Gastrocnemius medialis (tissue), 4 donors: Measurements from ENCODE around the gene COL6A3.

Experiments
- POLR2A ChIP-seq, 2 donors: fragments of 450-650 bp; IDR thresholded peaks; one replicate each; pipeline ENCODE4 v1.6.1; 2017; ENCODE audit warnings: antibody characterized with exemption in 2 of 2, mild to moderate bottlenecking in 2 of 2, moderate library complexity in 2 of 2
- TF ChIP-seq, protein P1 (sequence below), 5 experiments: fragments of 450-650 bp in 3 of 5; fragments of 200-600 bp in 2 of 5; sonication (generic) in 2 of 5; IDR thresholded peaks in 4 of 5; conservative IDR thresholded peaks in 1 of 5; 1 replicate in 4 of 5; 2 replicates in 1 of 5; pipeline ENCODE4 v1.5.1; 2016 to 2019; ENCODE audit warnings: antibody characterized with exemption in 5 of 5, mild to moderate bottlenecking in 3 of 5, moderate library complexity in 3 of 5

DNA sequence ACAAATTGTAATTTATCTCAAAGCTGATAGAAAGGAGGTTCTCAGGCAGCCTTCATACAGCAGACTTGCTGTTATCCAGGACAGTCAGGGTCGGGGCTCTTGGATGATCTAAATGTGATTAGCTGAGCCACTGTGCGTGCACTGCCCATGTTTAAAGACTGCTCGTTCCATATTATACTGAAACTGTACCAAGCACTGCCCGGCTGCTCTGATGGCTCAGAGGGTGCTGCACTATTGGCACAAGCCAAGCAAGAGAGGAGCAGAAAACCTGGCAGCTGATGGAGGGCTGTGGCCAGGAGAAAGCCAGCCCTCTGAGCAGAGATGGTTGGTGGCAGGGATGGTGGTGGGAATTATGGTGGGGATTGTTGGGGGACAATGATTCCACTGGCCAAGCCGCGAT, 63.4 kb downstream of the COL6A3 start:
- no peak for TF ChIP-seq POLR2A (IDR thresholded peaks at IDR 0.05)
- TF ChIP-seq, protein P1, sequence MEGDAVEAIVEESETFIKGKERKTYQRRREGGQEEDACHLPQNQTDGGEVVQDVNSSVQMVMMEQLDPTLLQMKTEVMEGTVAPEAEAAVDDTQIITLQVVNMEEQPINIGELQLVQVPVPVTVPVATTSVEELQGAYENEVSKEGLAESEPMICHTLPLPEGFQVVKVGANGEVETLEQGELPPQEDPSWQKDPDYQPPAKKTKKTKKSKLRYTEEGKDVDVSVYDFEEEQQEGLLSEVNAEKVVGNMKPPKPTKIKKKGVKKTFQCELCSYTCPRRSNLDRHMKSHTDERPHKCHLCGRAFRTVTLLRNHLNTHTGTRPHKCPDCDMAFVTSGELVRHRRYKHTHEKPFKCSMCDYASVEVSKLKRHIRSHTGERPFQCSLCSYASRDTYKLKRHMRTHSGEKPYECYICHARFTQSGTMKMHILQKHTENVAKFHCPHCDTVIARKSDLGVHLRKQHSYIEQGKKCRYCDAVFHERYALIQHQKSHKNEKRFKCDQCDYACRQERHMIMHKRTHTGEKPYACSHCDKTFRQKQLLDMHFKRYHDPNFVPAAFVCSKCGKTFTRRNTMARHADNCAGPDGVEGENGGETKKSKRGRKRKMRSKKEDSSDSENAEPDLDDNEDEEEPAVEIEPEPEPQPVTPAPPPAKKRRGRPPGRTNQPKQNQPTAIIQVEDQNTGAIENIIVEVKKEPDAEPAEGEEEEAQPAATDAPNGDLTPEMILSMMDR (IDR thresholded peaks at IDR 0.05 in 4 of 5, conservative IDR thresholded peaks at IDR 0.05 in 1 of 5): no peak
